Trophoblast cell (in vitro differentiated cells and primary cell): ENCODE measurements around the gene SOX8.

Experiments
- DNase-seq, 2 donors: peaks; one replicate each; pipeline ENCODE4 v3.0.0-alpha.2; 2016
- H2AFZ ChIP-seq: 2 replicates; pipeline ENCODE4 v1.6.1; 2013; ENCODE audit warnings: low read length, moderate library complexity, mild to moderate bottlenecking; ENCODE audit not compliant: insufficient read depth, poor library complexity
- H2AK5ac ChIP-seq: 2 replicates; pipeline ENCODE4 v1.6.1; 2013; ENCODE audit warnings: mild to moderate bottlenecking, low read length
- H2BK120ac ChIP-seq: 2 replicates; pipeline ENCODE4 v1.6.1; 2013; ENCODE audit warnings: low read length, mild to moderate bottlenecking, moderate library complexity; ENCODE audit not compliant: insufficient read depth, poor library complexity
- H2BK12ac ChIP-seq: 2 replicates; pipeline ENCODE4 v1.6.1; 2013; ENCODE audit warnings: mild to moderate bottlenecking, low read length, moderate library complexity
- H2BK5ac ChIP-seq: 2 replicates; pipeline ENCODE4 v1.6.1; 2013; ENCODE audit warnings: low read length, low read depth, moderate library complexity, mild to moderate bottlenecking; ENCODE audit not compliant: poor library complexity
- H3K14ac ChIP-seq: 2 replicates; pipeline ENCODE4 v1.6.1; 2013; ENCODE audit warnings: mild to moderate bottlenecking, low read length
- H3K18ac ChIP-seq: 2 replicates; pipeline ENCODE4 v1.6.1; 2013; ENCODE audit warnings: mild to moderate bottlenecking, low read length
- H3K23ac ChIP-seq: 2 replicates; pipeline ENCODE4 v1.6.1; 2013; ENCODE audit warnings: low read length
- H3K27ac ChIP-seq: 2 replicates; pipeline ENCODE4 v1.5.1; 2013; ENCODE audit warnings: low read depth, mild to moderate bottlenecking, inconsistent platforms, low read length, moderate library complexity
- H3K27me3 ChIP-seq: 2 replicates; pipeline ENCODE4 v1.6.1; 2013; ENCODE audit warnings: inconsistent platforms, mild to moderate bottlenecking, low read length, moderate library complexity; ENCODE audit not compliant: insufficient read depth
- H3K36me3 ChIP-seq, 2 experiments: 1 replicate in 1 of 2; 2 replicates in 1 of 2; pipeline ENCODE4 v1.6.1; 2013; ENCODE audit warnings: low read length in 2 of 2, mild to moderate bottlenecking in 2 of 2, moderate library complexity in 1 of 2; ENCODE audit not compliant: insufficient read depth in 2 of 2, control insufficient read depth in 1 of 2
- H3K4ac ChIP-seq: 2 replicates; pipeline ENCODE4 v1.6.1; 2013; ENCODE audit warnings: low read depth, mild to moderate bottlenecking, low read length, moderate library complexity
- H3K4me1 ChIP-seq, 2 experiments: 1 replicate in 1 of 2; 2 replicates in 1 of 2; pipeline ENCODE4 v1.6.1; 2013; ENCODE audit warnings: low read length in 2 of 2, mild to moderate bottlenecking in 2 of 2, moderate library complexity in 1 of 2; ENCODE audit not compliant: insufficient read depth in 2 of 2, control insufficient read depth in 1 of 2
- H3K4me2 ChIP-seq: 2 replicates; pipeline ENCODE4 v1.6.1; 2013; ENCODE audit warnings: inconsistent platforms, mild to moderate bottlenecking, low read length, moderate library complexity
- H3K4me3 ChIP-seq: 2 replicates; pipeline ENCODE4 v1.5.1; 2013; ENCODE audit warnings: mild to moderate bottlenecking, low read depth, low read length, inconsistent platforms
- H3K79me1 ChIP-seq: one replicate; pipeline ENCODE4 v1.6.1; 2013; ENCODE audit warnings: low read length
- H3K79me2 ChIP-seq: 2 replicates; pipeline ENCODE4 v1.6.1; 2013; ENCODE audit warnings: low read length, mild to moderate bottlenecking; ENCODE audit not compliant: control insufficient read depth, insufficient read depth, poor library complexity
- H3K9ac ChIP-seq: 2 replicates; pipeline ENCODE4 v1.6.1; 2013; ENCODE audit warnings: mild to moderate bottlenecking, low read length
- H3K9me3 ChIP-seq: 2 replicates; pipeline ENCODE4 v1.6.1; 2013; ENCODE audit warnings: low read depth, mild to moderate bottlenecking, control low read depth, inconsistent platforms, low read length; ENCODE audit not compliant: insufficient read depth
- H4K12ac ChIP-seq: 2 replicates; pipeline ENCODE4 v1.6.1; 2013; ENCODE audit warnings: low read depth, mild to moderate bottlenecking, low read length, moderate library complexity
- H4K8ac ChIP-seq: 2 replicates; pipeline ENCODE4 v1.6.1; 2013; ENCODE audit warnings: low read depth, mild to moderate bottlenecking, low read length, moderate library complexity
- H4K91ac ChIP-seq: one replicate; pipeline ENCODE4 v1.6.1; 2013; ENCODE audit warnings: low read depth, mild to moderate bottlenecking, low read length, moderate library complexity
- WGBS: extraction: QIAGEN DNeasy Blood & Tissue Kit; methylation state at CpG from one replicate; pipeline ENCODE4 v1.1.7; 2013; ENCODE audit warnings: missing lambda C conversion rate; ENCODE audit not compliant: insufficient read length, insufficient coverage; ENCODE audit errors: extremely low coverage; 5-methylcytosine and 5-hydroxymethylcytosine counted together

SOX8 gene

DNA sequence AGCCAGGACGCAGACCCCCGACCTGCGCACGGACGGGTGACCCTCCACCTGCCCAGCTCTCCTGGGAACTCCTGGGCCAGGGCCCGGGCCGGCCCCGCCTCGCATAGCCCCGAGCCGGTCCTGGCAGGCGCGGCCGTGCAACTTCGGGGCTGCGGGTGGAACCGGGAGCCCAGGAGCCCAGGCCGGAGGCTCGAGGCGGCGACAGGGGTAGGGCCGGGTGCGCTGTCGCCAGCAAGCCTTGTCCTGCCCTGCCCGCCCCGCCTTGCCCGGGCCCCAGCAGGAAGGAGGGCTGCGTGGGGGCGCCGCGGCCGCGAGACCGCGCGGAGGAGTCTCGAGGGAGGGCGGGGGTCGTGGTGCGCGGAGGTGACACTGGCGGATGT lies 11.2 kb upstream of the SOX8 start:
- Histone ChIP-seq H2AFZ (peak overlapping the region; percentile 99), H3K14ac (peak overlapping the region; percentile 62), H4K91ac (peak overlapping the region; percentile 73), H3K23ac (no peak overlapping the region), H2BK120ac (peak overlapping the region; percentile 23), H4K12ac (peak overlapping the region; percentile 99), H3K4me1 (peaks cover 9 to 11% of the 10 kb centered on the region in 2 experiments), H2BK5ac (peak overlapping the region; percentile 54), H3K9ac (peak overlapping the region; percentile 84), H3K79me2 (peaks cover 7% of the 10 kb centered on the region), H3K9me3 (peaks cover 16% of the 10 kb centered on the region), H3K27ac (peak overlapping the region; percentile 69), H4K8ac (peak overlapping the region; percentile 91), H2AK5ac (peak overlapping the region; percentile 56), H3K18ac (peak overlapping the region; percentile 95), H3K4me3 (peak overlapping the region; percentile 93), H3K4me2 (peak overlapping the region; percentile 90), H3K27me3 (no peaks in the 10 kb centered on the region), H2BK12ac (no peak overlapping the region), H3K4ac (peak overlapping the region; percentile 87), H3K79me1 (peaks cover 6% of the 10 kb centered on the region), H3K36me3 (peaks cover 0 to 2% of the 10 kb centered on the region in 2 experiments)
- no CpG with 5 or more reads among the region's 42 CpGs for WGBS
- DNase-seq, result peak in 1 of 2 donors; percentile 40

DNA sequence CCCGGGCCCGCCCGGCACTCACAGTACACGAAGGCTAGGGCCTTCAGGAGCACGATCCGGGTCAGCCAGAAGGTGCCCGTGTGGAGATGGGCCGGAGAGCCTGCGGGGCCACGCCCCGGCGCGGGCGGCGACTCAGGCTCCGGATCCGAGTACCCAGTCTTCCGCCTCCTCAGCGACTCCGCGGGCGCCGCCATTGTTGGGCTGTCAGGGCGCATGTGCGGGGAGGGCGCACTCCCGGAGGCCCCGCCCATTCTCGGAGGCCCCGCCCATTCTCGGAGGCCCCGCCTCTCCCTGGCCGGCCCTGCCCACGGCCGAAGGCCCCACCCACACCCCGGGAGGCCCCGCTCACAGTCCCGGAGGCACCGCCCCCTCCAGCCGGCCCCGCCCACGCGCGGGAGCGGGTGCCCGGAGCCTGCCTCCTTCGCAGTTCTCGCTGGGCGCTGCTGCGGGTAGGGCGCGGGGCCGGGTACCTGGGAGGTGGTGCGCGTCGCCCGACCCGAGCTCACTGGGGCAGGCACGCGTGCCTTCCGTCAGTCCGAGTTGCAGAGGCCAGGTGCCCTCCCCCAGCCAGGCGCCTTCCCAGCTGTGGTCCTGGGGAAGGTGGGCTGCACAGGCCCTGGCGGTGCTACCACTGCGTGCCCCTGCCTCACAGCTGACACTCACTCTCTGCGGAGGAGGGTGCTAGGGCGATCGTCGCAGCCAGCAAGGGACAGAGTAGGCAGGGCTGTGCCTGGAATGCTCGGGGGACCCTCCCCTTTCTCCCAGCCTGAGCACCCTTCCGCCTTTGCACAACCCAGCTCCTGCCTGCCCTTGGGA lies 10.6 kb upstream of the SOX8 start, which contains the start of gene LMF1:
LMF1 (minus strand) TSS at position 219 of the 816 bp plus-strand sequence; CDS start at position 215, 4 bp downstream.
- Histone ChIP-seq H3K79me2 (peaks cover 7% of the 10 kb centered on the region), H3K4me1 (peaks cover 9 to 11% of the 10 kb centered on the region in 2 experiments), H3K27me3 (no peaks in the 10 kb centered on the region), H4K8ac (peak within 1 kb of the TSS; percentile 91), H3K23ac (no peak within 1 kb of the TSS), H3K36me3 (peaks cover 0 to 2% of the 10 kb centered on the region in 2 experiments), H3K27ac (peak within 1 kb of the TSS; percentile 69), H3K4ac (peak within 1 kb of the TSS; percentile 87), H2AK5ac (peak within 1 kb of the TSS; percentile 56), H2BK12ac (no peak within 1 kb of the TSS), H3K18ac (peak within 1 kb of the TSS; percentile 95), H2AFZ (peak within 1 kb of the TSS; percentile 99), H2BK5ac (peak within 1 kb of the TSS; percentile 54), H4K12ac (peak within 1 kb of the TSS; percentile 99), H3K4me2 (peak within 1 kb of the TSS; percentile 90), H3K14ac (peak within 1 kb of the TSS; percentile 62), H4K91ac (peak within 1 kb of the TSS; percentile 73), H3K9me3 (peaks cover 15% of the 10 kb centered on the region), H2BK120ac (peak within 1 kb of the TSS; percentile 23), H3K4me3 (peak within 1 kb of the TSS; percentile 93), H3K9ac (peak within 1 kb of the TSS; percentile 84), H3K79me1 (peaks cover 6% of the 10 kb centered on the region)
- WGBS, result no CpG with 5 or more reads among the region's 71 CpGs
- DNase-seq, result peak; percentile 94 to 98

DNA sequence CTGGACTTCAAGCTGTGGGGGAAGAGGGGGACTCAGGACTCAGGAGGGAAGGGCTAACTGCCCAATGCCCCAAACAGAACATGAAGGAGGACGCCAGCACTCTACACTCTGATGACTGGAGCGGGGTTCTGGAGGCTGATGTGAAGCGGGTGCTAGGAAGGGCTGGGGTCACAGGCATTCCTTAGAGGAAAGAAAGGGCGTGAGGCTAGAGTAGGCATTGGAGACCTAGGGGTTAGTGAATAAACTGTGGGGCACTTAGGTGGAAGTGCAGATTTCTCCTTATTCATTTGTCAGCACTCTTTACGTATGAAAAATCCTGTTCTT lies 10.0 kb upstream of the SOX8 start:
- H3K4me2 ChIP-seq, result no peak overlapping the region
- H3K9me3 ChIP-seq, result peaks cover 14% of the 10 kb centered on the region
- no peak overlapping the region for H4K12ac ChIP-seq
- H3K27ac ChIP-seq, result no peak overlapping the region
- H3K36me3 ChIP-seq, result peaks cover 0 to 2% of the 10 kb centered on the region in 2 experiments
- peak overlapping the region; percentile 1 for H4K91ac ChIP-seq
- no peak overlapping the region for H3K18ac ChIP-seq
- H2AFZ ChIP-seq, result no peak overlapping the region
- no peak overlapping the region for H3K4ac ChIP-seq
- H3K79me2 ChIP-seq, result peaks cover 7% of the 10 kb centered on the region
- no peak overlapping the region for H3K14ac ChIP-seq
- H3K27me3 ChIP-seq, result no peaks in the 10 kb centered on the region
- H3K79me1 ChIP-seq, result peaks cover 6% of the 10 kb centered on the region
- H2AK5ac ChIP-seq, result no peak overlapping the region
- H4K8ac ChIP-seq, result no peak overlapping the region
- no peak overlapping the region for H3K4me3 ChIP-seq
- H3K23ac ChIP-seq, result no peak overlapping the region
- H2BK5ac ChIP-seq, result no peak overlapping the region
- no CpG with 5 or more reads among the region's 5 CpGs for WGBS
- H3K9ac ChIP-seq, result no peak overlapping the region
- no peak for DNase-seq
- H3K4me1 ChIP-seq, result peaks cover 9 to 11% of the 10 kb centered on the region in 2 experiments
- no peak overlapping the region for H2BK12ac ChIP-seq
- no peak overlapping the region for H2BK120ac ChIP-seq

DNA sequence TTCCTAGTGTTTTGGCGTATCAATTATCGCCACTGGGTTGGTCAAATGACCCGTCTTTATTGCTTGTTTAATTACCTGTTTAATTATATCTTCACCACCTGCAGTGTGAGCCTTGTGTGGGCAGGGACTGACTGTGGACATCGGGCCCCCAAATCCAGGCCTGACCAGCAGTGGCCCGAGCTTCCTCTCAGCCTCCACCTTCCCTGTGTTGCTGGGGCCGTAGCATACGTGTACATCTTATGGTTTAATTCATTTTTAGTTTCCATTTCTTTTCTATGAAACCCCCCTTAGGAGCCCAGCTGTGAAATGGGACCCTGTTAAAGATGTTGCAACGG lies 9.6 kb upstream of the SOX8 start:
- no peak overlapping the region for H3K27ac ChIP-seq
- no peak overlapping the region for H3K4ac ChIP-seq
- H3K9me3 ChIP-seq, result peaks cover 13% of the 10 kb centered on the region
- H3K36me3 ChIP-seq, result peaks cover 0 to 2% of the 10 kb centered on the region in 2 experiments
- no peak overlapping the region for H3K9ac ChIP-seq
- peaks cover 6% of the 10 kb centered on the region for H3K79me1 ChIP-seq
- no peak overlapping the region for H3K4me3 ChIP-seq
- peaks cover 7% of the 10 kb centered on the region for H3K79me2 ChIP-seq
- H3K4me2 ChIP-seq, result no peak overlapping the region
- WGBS, result no CpG with 5 or more reads among the region's 8 CpGs
- no peak overlapping the region for H2BK12ac ChIP-seq
- no peak overlapping the region for H4K91ac ChIP-seq
- H3K18ac ChIP-seq, result no peak overlapping the region
- H3K23ac ChIP-seq, result no peak overlapping the region
- H2AFZ ChIP-seq, result no peak overlapping the region
- H2BK120ac ChIP-seq, result no peak overlapping the region
- H2BK5ac ChIP-seq, result no peak overlapping the region
- no peak overlapping the region for H2AK5ac ChIP-seq
- DNase-seq, result no peak
- H3K4me1 ChIP-seq, result peaks cover 9 to 11% of the 10 kb centered on the region in 2 experiments
- no peaks in the 10 kb centered on the region for H3K27me3 ChIP-seq
- H3K14ac ChIP-seq, result no peak overlapping the region
- H4K8ac ChIP-seq, result no peak overlapping the region
- no peak overlapping the region for H4K12ac ChIP-seq
